Stomach (tissue), 4 donors: ENCODE data around the gene PASD1.

Experiments used
- CTCF ChIP-seq, 7 experiments: fragments of 450-650 bp in 4 of 7; fragments of 200-600 bp in 3 of 7; sonication (generic) in 3 of 7; IDR thresholded peaks; one replicate each; pipeline ENCODE4 v1.5.1; 2016 to 2019; ENCODE audit warnings: antibody characterized with exemption in 7 of 7, control low read depth in 2 of 7, mild to moderate bottlenecking in 1 of 7
- POLR2A ChIP-seq, 4 donors: fragments of 450-650 bp; IDR thresholded peaks; one replicate each; pipeline ENCODE4 v1.6.1; 2016; ENCODE audit warnings: antibody characterized with exemption in 4 of 4, control low read depth in 2 of 4, mild to moderate bottlenecking in 1 of 4, moderate library complexity in 1 of 4

GRCh38 chrX:151702741-151703340 is 139.4 kb downstream of the PASD1 start:
- TF ChIP-seq CTCF (IDR thresholded peaks at IDR 0.05) (no peak), POLR2A (IDR thresholded peaks at IDR 0.05) (no peak)
